Keratinocyte (primary cell): ENCODE results near the gene MSI2.

Source experiments
- CTCF ChIP-seq, 3 experiments: IDR thresholded peaks in 1 of 3; conservative IDR thresholded peaks in 1 of 3; optimal IDR thresholded peaks in 1 of 3; 2 replicates in 2 of 3; 3 replicates in 1 of 3; pipeline versions ENCODE3 to v1.5.1; 2011; ENCODE audit warnings: low read length in 3 of 3, mild to moderate bottlenecking in 3 of 3, moderate library complexity in 2 of 3, control low read depth in 1 of 3, inconsistent platforms in 1 of 3; ENCODE audit not compliant: insufficient read depth in 2 of 3; ENCODE audit errors: extremely low read depth in 1 of 3
- EZH2 ChIP-seq: IDR thresholded peaks from one replicate; pipeline ENCODE4 v1.6.1; 2012; ENCODE audit warnings: inconsistent platforms, mild to moderate bottlenecking, low read length, moderate library complexity

GRCh38 chr17:57326764-57327163, 70.4 kb downstream of the MSI2 start:
- TF ChIP-seq CTCF (optimal IDR thresholded peaks at IDR 0.05 in 1 of 3, IDR thresholded peaks at IDR 0.05 in 1 of 3, conservative IDR thresholded peaks at IDR 0.05 in 1 of 3; ENCODE audit: extremely low read depth in 1 of 3, insufficient read depth in 2 of 3, low read length in 3 of 3) (no peak), EZH2 (no peak)
